ENCODE data around the gene UPK3A.
"Not testable (repeated sequence)": the region's sequence is repeated elsewhere in the genome, so short reads cannot be mapped to it uniquely, and the experiment has no call there.

The UPK3A gene

DNA sequence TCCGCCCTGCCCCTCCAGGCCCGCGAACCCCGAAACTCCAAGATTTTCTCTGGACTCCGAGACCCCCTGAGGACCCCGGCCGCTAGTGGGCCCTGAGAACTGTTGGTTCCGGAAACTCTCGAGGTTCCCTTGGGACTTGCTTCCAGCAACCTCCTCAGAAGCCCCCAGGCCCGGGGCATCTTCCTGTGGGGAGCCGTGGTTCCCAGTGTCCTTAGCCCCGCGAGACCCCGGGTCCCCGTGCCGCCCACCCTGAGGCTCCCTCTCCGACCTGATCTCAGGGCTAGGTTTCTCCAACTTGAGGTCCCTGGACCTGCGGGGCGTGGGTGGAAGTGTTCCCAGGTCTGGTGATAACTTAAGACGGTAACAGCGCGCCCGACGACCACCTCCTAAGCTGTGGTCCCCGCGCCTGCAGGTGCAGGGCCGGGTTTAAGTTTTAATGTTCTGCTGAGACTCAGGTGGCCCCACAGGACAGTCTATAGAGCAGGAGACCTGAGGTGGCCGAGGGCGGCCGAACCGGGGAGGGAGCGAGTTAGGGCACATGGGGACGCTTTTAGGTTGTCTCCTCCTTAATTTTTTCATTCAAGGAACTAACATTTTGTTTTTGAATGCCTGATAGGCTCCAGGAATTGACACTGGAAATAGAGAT, 25.7 kb downstream of the UPK3A start:
- no peak for DNase-seq

DNA sequence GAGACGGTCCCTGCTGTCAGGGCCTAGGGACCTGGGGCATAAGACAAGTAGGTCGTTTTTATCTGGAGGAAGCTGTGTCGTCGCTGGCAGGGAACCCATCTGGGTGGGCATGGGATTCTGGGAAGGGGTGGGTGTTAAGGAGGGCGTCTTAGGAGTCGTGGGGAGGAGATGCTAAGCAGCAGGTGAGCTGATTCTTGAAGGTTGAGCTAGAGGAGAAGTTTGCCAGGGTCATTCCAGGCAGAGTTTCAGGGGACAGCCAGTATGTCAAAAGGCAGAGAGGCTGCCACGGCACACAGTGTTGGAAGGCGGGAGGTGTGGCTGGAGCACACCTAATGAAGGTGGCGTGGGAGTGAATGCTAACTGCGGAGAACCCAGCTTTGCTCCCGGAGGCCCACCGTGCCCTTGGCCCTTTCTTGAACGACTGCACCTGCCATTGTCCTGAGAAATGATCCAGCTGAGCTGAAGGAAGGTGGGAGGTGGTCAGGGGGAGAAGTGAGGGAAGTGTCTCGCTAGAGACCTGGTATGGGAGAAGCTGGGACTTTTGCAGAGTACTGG, 26.3 kb downstream of the UPK3A start:
- DNase-seq = no peak

DNA sequence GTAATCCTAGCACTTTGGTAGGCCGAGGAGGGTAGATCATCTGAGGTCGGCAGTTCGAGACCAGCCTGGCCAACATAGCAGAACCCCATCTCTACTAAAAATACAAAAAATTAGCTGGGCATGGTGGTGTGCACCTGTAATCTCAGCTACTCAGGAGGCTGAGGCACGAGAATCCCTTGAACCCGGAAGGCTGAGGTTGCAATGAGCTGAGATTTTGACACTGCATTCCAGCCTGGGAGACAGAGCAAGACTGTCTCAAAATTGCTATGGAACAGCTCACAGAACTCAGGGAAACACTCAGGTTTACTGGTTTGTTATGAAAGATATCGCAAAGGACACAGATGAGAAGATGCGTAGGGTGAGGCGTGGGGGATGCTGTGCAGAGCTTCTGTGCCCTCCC, 27.7 kb downstream of the UPK3A start:
- no peak for DNase-seq

DNA sequence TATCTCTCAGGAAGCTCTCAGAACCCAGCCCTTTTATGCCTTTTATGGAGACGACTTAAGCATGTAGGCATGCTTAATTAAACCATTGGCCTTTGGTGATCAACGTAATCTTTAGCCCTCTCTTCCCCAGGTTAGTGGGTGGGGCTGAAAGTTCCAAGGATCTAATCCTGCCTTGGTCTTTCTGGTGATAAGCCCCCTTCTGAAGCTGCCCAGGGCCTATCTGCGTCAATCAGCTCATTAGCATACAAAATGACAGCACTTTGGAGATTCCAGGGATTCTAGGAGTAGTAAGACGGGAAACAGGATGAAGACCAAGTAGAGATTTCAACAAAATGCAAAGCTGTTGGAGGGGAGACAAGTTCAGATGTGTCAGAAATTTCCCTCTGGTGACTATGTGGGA, 28.1 kb downstream of the UPK3A start:
- DNase-seq = no peak

DNA sequence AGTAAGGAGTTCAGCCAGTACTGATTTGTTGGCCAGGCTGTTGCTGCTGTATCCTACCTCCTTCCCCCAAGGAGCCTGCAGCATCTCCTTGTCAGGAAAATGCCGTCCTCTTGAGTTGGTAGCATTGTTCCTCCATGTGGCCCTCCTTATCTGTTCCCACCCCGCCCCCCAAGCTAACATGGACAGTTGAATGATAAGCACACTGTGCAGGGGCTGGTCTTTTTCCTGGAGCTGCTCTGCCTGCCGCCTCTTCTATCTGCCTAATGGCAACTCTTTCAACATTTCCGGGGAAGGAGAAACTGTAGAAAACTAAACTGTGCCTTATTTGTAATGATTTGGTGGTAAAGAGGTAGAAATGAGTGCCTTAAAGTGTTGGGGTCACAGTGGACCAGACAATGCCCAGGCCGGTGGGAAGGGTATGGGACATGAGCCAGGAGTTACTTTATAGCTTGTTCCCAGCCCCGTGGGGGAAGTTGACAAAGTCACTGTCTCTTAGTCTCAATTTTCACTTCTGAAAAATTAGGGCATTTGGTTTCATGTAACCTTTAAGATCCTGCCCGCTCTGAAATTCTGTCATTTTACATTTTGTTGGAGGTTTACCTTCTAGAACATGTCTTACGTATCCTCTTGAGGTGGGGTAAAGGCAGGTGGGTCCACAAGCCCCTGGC, 29.4 kb downstream of the UPK3A start:
- DNase-seq = no peak

DNA sequence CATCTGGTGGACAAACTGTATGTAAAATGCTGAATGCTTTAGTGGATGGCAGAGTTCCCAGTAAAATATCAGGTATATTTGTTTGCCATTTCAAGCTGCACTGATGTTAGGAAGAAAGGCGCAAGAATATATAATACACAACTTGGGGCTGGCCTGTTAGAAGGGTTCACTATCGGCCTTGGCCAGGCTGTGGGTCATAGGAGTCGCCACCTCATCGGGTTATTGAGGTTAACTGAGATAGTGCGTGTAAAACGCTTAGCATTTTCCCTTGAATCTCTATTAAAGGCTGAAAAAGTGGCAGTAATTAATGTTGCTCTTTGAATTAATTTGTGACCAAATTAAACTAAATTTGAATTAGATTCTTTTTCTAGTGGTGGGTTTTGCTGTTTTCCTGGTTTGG, 30.0 kb downstream of the UPK3A start:
- DNase-seq = no peak

DNA sequence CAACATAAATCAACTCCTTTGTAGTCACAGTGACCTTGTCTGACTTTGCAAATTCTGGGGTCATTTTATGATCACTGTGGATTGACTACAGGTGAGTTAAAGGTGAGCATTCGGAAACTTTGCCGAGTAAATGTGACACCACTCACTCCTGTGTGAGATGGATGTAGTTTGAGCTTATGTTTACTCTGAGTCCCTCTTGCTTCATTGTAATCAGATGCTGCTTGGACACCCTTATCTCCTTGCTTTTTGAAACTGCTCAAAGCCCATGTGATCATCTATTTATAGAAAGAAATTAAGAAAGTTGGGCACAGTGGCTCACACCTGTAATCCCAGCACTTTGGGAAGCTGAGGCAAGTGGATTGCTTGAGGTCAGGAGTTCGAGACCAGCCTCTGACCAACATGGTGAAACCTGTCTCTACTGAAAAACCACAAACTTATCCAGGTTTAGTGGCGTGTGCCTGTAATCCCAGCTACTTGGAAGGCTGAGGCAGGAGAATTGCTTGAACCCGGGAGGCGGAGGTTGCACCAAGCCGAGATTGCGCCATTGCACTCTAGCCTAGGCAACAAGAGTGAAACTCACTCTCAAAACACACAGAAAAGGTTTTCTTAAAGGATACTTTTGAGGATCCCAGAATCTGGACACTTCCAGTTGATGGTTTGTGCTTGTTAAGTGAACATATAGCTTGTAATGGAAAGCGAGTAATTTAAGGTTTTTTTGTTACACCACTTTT, 32.2 kb downstream of the UPK3A start:
- no peak for DNase-seq

DNA sequence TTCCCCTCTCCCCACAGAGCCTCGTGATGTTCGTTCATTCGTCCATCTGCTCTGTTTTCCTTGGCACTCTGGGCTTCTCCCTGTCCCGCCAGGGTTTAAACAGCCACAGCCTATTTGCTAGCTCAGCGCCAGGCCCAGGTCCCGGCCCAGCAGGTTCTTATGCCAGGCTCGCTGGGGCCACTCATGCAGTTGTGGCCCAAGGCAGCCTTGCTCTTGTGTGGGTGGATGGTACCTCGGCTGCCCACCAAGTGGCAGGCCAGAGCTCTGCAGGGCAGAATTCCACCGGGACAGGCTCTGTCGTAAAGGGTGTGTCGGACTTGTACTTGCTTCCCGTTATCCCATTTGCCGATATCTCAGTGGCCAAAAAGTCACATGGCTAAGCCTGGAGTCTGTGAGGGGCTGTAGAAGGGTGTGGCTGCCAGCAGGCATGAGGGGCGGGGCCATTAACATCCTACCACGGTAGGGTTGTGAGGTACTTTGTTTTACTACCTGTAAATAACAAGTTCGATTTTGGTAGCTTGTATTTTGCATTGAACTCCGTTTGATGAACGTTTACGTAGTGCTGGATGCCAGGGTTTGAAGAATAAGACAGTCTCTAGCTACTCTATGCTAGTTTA, 32.9 kb downstream of the UPK3A start:
- no peak for DNase-seq

DNA sequence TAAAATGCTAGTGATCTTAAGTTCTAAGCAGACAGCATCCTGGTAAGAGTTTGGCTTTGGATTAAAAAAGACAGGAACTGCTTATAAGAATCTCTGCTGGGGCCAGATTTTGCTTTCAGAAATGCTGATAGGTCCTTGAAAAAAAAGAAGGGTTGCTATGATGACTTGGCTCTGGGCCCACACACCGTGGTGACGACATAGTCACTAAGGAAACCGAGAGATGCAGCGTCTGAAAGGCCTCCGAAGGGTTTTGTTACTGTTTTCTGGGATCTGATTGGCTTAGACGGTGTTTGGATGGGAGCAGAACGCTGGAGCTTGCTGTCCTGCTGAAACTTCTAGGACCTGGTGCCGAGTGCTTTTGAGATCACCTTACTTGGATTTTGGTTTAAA, 33.4 kb downstream of the UPK3A start:
- no peak for DNase-seq

DNA sequence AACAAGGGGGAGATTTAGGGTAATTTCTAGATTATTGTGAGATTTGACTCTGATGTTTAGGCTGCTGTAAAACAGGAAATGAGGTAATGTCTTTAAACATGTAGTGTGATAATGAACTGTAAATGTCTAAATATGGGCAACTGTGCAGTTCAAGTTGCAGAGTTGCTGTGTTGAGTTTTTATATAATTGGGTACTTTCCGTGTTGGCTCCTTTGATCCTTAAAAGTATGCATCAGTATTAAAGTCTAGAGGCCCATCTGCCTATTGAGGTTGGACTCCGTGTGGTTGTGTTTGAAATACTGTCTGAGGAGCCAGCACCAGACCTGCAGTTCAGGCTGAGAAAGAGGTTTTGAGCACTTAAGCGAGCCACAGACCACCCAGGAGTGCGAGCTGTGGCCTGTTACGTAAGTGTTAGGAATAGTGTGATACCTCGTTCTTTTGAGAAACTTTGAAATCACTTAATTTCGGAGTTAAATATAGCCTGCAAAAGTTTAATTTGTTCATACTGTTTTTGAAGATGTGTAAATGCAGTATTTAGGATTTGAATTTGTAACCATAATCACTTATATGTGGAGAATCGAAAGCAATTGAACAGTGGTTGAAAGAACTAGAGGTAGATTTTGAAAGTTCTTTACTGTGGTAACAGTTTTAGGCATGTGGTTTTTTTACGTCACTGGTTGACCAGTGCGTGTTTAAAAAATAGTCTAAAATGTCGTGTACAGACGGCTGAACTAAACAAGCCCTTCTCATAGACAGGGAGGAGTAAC, 34.0 kb downstream of the UPK3A start:
- DNase-seq = no peak

DNA sequence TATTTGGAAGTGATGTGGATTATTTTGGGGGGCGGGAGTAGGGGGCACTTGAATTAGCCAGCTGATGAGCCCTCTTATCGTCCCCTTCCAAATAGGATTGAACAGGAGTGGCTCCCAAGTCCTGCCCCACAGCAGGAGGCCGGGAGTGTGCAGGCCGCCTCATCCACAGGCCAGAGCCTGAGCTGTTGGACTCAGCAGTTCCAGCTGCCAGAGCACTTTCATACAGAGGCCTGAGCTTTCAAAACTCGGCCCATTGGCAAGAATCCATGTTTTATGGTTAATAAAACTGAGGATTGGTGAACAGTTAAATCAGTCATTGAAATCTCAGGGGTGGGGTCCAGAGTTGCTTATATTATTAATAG, 34.6 kb downstream of the UPK3A start:
- DNase-seq = no peak

DNA sequence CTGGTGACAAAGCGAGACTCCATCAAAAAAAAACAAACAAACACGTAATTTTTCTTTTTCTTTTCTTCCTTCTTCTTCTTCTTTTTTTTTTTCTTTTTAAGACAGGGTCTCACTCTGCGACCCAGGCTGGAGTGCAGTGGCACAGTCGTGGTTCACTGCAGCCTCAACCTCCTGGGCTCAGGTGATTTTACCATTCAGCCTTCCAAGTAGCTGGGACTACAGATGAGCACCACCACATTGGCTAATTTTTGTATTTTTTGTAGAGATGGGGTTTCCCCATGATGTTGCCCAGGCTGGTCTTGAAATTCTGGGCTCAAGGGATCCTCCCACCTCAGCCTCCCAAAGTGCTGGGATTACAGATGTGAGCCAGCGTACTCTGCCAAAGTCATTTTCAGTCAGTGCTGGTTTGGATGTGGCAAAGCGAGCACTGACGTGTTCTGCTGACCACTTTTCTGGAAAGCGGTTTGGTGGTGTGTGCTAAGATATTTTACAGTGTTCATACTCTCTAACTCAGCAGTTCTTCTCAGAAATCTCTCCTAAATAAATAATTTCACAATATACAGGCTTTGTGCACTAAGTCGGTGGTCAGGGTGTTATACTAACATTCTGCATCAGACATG, 35.7 kb downstream of the UPK3A start:
- no peak for DNase-seq

DNA sequence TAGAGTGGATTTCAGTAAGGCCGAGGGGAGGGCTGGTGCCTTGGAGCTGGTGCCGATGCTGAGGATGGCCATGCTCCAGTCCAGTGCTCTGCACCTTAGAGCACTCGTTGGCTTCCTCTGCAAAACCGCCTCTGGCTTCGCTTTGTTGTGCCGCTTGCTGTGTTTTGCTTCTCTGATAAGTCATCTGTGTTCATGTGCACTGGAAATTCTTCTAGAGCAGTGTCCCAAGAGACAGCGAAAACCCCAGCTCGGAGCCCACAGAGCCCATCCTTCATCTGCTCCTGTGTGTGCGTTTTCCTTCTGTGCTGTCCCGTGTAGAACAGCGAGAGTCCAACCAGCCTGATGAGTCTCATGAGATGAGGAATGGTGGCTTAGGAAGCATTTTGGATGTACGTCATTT, 37.1 kb downstream of the UPK3A start:
- DNase-seq = no peak

DNA sequence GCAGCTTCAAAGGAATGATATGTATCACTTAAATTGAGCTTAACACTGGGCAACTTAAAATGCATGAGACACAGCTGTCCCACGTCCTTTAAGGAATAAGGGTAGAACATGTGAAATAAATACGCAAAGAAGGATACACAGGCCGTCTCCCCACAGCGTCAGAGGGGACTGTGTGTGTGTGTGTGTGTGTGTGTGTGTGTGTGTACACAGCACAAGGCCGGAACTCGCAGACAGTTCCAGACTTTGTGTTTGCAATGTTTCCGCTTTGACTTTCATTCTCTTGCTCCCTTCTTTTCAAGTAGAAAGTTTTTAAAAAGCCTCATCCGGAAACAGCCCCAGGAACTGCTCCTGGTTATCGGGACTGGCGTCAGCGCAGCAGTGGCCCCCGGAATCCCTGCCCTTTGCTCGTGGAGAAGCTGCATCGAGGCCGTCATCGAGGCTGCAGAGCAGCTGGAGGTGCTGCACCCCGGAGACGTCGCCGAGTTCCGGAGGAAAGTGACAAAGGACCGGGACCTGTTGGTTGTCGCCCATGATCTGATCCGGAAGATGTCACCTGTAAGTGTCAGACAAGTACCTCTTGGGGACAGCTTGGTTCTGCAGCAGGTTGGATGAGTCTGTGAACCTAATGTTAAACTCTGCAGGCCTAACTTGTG, 38.2 kb downstream of the UPK3A start:
- no peak for DNase-seq

DNA sequence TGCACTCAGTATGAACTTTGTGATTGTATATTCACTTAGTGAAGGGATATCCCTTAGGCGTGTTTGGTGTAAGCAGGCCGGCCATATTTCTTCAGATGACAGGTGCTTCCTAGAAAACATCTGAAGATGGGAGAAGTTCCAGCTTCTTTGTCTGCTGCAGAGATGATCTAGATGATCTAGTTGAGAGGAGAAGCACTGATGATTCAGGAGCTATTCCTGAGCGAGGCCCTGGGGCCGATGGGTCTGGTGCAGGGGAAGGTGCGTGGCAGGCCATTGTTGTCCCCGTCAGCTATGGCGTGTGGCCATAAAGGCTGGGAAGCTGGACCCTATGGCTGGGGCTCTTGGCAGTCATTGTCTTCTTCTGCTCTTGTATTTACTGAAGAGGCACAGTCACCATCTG, 38.9 kb downstream of the UPK3A start:
- DNase-seq = no peak

DNA sequence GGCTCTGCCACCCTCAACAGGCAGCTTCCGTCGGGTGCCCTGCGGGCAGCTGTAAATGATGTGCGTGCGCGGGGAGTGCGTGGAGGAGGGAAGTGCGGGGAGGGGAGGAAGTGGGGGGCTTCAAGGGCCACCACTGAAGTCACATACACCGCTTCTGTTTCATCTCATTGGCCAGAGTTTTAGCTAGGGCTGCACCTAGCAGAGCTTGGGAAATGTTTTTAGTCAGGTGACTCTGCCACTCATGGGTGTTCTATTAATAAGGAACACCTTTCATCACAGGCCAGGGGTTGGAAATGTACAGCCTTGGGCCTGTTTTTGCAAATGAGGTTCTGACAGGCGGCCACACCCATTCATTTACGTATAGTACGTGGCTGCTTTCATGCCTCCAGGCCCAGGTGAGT, 39.6 kb downstream of the UPK3A start:
- no peak for DNase-seq

DNA sequence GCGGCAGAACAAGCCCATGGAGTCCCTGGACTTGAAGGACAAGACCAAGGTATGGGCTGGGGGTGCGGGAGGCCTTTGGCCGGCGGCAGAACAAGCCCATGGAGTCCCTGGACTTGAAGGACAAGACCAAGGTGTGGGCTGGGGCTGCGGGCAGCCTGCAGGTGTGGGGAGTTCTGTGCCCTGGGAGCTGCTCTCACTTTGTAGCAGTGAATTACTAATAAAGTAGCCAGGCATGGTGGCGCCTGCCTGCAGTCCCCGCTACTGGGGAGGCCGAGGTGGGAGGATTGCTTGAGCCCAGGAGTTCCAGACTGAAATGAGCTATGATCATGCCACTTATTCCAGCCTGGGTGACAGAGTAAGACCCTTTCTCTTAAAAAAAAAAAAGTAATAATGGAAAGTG, 43.5 kb downstream of the UPK3A start:
- not testable (repeated sequence) for DNase-seq

DNA sequence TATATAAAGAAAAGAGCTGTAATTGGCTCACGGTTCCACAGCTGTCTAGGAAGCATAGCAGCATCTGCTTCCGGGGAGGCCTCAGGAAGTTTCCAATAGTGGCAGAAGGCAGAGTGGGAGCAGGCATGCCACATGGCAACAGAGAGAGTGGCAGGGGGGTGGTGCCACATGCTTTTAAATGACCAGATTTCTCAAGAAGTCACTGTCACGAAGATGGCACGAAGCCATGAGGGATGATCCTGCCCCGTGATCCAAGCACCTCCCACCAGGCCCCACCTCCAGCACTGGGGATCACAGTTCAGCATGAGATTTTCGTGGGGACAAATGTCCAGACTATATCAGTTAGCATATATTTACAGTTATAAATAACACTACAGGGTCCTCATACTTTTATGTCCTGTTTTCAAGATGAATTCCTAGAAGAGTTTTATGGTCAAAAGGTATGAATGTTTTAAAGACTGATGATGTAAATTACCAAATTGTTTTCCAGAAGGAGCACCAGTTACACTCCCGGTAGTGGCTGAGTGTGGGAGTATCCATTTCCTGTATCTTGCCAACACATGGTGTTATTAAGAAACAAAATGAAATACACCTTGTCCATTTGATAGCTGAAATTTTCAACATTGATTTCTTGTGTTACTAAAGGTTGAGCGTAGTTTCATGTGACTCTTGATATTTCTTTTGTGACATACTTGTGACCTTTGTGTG, 44.2 kb downstream of the UPK3A start:
- DNase-seq = peak; percentile 95

DNA sequence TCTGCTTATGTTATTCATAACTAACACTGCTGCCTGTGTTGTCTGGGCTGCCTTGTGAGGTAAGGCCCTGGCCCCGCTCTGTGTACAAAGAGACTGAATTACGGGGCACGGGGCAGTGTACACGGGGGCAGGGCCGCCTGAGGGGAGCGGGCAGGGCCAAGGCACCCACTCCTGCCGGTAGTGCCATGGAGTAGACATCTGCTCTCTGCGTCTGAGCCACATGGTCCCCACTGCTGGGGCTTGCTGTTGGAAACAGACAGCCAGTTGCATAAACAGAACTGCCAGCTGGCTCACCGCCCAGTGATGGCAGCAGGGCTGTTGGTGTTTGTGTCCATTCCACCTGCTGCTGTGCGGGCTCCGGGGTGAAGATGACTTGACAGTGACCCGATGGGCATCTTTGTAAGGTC, 44.8 kb downstream of the UPK3A start:
- DNase-seq = peak; percentile 96

DNA sequence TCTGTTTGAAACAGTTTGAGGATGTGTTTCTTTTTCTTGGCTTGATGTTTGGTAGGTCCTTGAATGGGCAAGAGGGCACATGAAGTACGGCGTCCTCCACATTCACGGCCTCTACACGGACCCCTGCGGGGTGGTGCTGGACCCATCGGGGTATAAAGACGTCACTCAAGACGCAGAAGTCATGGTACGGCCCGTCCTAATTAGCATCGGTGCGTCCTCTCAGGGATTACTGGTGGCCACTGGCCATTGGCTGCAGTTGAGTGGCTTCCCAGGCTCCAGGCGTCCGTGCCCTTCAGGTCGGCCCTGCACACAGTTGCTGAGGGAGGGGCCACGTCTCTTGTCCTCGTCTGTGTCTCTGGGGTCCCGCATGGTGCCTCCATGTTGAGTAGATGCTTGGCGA, 45.8 kb downstream of the UPK3A start:
- no peak for DNase-seq

DNA sequence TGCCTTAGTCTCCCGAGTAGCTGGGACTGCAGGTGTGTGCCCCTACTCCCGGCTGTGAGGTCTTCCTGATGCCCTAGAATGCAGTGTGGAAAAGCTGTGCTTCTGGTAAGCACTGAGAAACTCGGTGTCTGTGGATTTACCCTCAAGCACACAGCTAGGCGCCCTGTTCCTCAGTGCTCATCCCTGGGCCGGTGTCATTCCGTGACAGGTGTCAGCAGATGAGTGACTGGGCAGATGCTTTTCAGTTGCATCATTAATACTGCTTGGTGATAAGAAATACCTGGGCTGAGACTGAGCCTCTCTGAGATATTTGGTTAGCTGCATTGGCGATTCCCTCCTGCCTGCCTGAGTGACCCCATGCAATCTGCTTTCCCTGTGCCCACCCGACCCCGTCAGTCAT, 46.7 kb downstream of the UPK3A start:
- DNase-seq = no peak

Measured in NCI-H1694 (cell line).